ENCODE results near the gene L3MBTL4.
"Not testable (repeated sequence)": the region's sequence is repeated elsewhere in the genome, so short reads cannot be mapped to it uniquely, and the experiment has no call there.

L3MBTL4 gene

GRCh38 chr18:6161549-6161948 lies 253.2 kb downstream of the L3MBTL4 start:
- no peak for DNase-seq
- Mint-ChIP-seq H3K9me3 (peaks cover 17 to 18% of the 10 kb centered on the region in 2 donors), H3K4me1 (no peaks in the 10 kb centered on the region), H3K4me3 (no peak overlapping the region), H3K27ac (no peak overlapping the region), H3K36me3 (peaks cover 40 to 49% of the 10 kb centered on the region in 2 donors), H3K27me3 (no peaks in the 10 kb centered on the region)
- no peak for ATAC-seq (replicated peaks)

DNA sequence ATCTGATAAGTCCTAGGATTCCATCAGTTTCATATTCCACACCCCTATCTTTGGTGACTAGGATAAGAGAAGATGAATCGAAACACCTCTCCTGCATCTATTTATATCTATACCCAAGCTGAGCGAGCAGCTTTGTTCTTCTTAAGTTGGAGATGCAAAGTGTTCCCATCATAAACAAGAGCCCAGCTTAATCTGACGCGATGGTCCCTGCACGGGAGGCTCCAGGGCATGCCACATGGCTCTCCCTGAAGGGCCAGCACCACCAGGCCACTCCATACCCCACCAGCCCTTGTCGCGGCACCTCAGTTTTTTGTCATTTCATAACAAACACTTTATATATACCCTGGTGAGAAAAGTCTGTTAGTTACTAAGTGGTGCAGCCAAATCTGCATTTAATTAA lies 255.3 kb downstream of the L3MBTL4 start:
- Mint-ChIP-seq H3K27ac (no peak overlapping the region), H3K9me3 (peaks cover 7 to 9% of the 10 kb centered on the region in 2 donors), H3K4me1 (no peaks in the 10 kb centered on the region), H3K4me3 (no peak overlapping the region), H3K27me3 (no peaks in the 10 kb centered on the region), H3K36me3 (peaks cover 24 to 37% of the 10 kb centered on the region in 2 donors)
- ATAC-seq (replicated peaks) (no peak), DNase-seq (no peak)

DNA sequence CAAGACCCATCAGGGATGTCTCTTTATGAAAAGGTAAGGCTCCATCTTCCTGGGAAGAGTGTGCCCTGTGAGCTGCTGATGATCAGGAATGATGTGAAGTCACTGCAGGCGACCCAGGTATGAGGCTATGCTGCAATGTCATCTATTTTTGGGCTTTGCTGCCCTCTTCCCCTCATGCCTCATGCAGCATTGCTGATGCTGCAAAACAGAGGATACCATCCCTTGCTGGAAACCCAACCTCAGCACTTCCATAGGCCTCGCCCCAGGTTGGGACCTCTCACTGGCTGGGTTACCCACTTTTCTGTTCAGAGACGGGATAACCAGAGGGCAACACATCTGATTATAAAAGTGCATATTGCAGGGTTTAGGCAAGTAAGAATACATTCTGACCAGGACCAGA lies 255.8 kb downstream of the L3MBTL4 start:
- ATAC-seq (replicated peaks) (no peak), DNase-seq (no peak)
- Mint-ChIP-seq H3K4me3 (no peak overlapping the region), H3K4me1 (no peaks in the 10 kb centered on the region), H3K27ac (no peak overlapping the region), H3K27me3 (no peaks in the 10 kb centered on the region), H3K36me3 (peaks cover 19 to 32% of the 10 kb centered on the region in 2 donors), H3K9me3 (peaks cover 4 to 5% of the 10 kb centered on the region in 2 donors)

GRCh38 chr18:6156446-6156845 lies 258.3 kb downstream of the L3MBTL4 start:
- ATAC-seq (replicated peaks) = no peak
- no peak for DNase-seq
- H3K9me3 Mint-ChIP-seq = peaks cover 0 to 5% of the 10 kb centered on the region in 2 donors
- H3K27ac Mint-ChIP-seq = no peak overlapping the region
- no peaks in the 10 kb centered on the region for H3K4me1 Mint-ChIP-seq
- peaks cover 9 to 31% of the 10 kb centered on the region in 2 donors for H3K36me3 Mint-ChIP-seq
- H3K27me3 Mint-ChIP-seq = no peaks in the 10 kb centered on the region
- no peak overlapping the region for H3K4me3 Mint-ChIP-seq

GRCh38 chr18:6155707-6156106 lies 259.0 kb downstream of the L3MBTL4 start:
- DNase-seq = no peak
- Mint-ChIP-seq H3K9me3 (peaks cover 0 to 5% of the 10 kb centered on the region in 2 donors), H3K4me1 (no peaks in the 10 kb centered on the region), H3K4me3 (no peak overlapping the region), H3K27me3 (no peaks in the 10 kb centered on the region), H3K27ac (no peak overlapping the region), H3K36me3 (peaks cover 8 to 31% of the 10 kb centered on the region in 2 donors)
- no peak for ATAC-seq (replicated peaks)

- H3K4me1 Mint-ChIP-seq = no peaks in the 10 kb centered on the region
- H3K4me3 Mint-ChIP-seq = no peak overlapping the region
- H3K36me3 Mint-ChIP-seq = peaks cover 19 to 29% of the 10 kb centered on the region in 2 donors
- no peak overlapping the region for H3K27ac Mint-ChIP-seq
- H3K27me3 Mint-ChIP-seq = no peaks in the 10 kb centered on the region
- peaks cover 8 to 13% of the 10 kb centered on the region in 2 donors for H3K9me3 Mint-ChIP-seq
- no peak for ATAC-seq (replicated peaks)
- DNase-seq = no peak
Observed at GRCh38 chr18:6150430-6150829, 264.3 kb downstream of the L3MBTL4 start.

DNA sequence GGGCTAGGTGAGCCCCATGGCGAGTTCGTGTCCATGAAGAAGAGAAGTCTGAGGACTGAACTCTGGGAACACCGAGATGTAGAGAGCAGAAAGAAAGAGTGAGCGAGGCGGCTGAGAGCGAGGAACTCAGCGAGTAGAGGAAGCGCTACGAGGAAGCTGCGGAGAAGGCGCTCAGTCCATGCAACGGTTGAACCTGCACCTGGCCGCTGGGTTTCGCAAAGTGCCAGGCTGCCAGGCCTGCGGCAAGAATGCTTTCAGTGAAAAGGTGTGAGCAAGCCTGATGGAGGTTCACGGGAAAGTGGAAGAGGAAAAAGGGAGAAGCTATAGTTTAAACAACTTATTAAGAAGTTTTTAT lies 268.4 kb downstream of the L3MBTL4 start:
- Mint-ChIP-seq H3K4me3 (no peak overlapping the region), H3K4me1 (peaks cover 0 to 2% of the 10 kb centered on the region in 2 donors), H3K36me3 (peaks cover 17 to 19% of the 10 kb centered on the region in 2 donors), H3K27me3 (no peaks in the 10 kb centered on the region), H3K9me3 (peaks cover 3 to 13% of the 10 kb centered on the region in 2 donors), H3K27ac (no peak overlapping the region)
- DNase-seq (no peak), ATAC-seq (replicated peaks) (no peak)

DNA sequence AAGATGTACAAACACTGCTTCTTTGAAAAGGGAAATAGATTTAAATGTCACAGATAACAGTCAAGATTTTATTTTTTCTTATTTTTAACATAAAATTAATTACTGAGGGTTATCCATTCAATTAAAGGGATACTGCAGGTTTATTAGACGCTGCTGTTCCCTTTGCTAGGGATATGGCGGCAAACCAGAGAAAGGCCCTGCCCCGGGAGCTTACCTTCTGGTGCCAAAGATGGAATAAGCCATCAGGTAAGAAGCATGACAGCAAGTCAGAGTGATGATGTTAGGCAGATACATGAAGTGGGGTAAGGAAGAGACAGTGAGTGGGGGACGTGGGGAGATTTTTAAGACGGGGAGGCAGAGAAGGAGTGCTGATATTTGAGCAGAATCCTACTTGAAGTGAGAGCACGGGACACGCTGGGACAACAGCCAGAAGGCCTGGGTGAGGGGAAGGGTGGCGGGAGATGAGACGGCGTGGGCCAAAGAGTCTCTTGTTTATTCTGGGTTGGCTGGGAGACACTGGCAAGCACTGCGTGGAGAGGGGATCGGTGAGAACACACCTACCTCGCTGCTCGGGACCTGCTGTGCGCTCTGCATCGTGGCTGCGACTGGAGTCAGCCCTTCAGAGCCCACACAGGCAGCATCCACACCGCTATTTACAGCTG lies 268.9 kb downstream of the L3MBTL4 start:
- no peak for DNase-seq
- peaks cover 0 to 2% of the 10 kb centered on the region in 2 donors for H3K4me1 Mint-ChIP-seq
- H3K27ac Mint-ChIP-seq = no peak overlapping the region
- no peaks in the 10 kb centered on the region for H3K27me3 Mint-ChIP-seq
- peaks cover 3 to 13% of the 10 kb centered on the region in 2 donors for H3K9me3 Mint-ChIP-seq
- no peak overlapping the region for H3K4me3 Mint-ChIP-seq
- peaks cover 17 to 19% of the 10 kb centered on the region in 2 donors for H3K36me3 Mint-ChIP-seq
- no peak for ATAC-seq (replicated peaks)

DNA sequence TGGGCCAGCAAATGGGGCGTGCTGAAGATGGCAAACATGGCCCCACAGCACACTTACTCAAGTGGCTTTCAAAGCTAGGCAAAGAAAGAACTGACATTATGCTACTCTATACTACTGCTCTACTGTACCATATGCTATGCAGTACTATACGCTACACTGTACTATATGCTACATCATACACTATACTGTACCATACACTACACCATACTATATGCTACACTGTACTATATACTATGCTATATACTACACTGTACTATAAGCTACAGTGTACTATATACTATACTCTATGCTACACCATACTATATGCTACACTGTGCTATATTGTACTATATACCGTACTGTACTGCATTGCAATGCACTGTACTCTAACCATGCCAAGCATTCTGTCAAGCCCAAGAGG lies 275.7 kb downstream of the L3MBTL4 start:
- no peak overlapping the region for H3K4me3 Mint-ChIP-seq
- H3K4me1 Mint-ChIP-seq = no peaks in the 10 kb centered on the region
- no peaks in the 10 kb centered on the region for H3K27me3 Mint-ChIP-seq
- DNase-seq = no peak
- H3K27ac Mint-ChIP-seq = no peak overlapping the region
- peaks cover 32 to 35% of the 10 kb centered on the region in 2 donors for H3K36me3 Mint-ChIP-seq
- ATAC-seq (replicated peaks) = no peak
- peaks cover 12 to 14% of the 10 kb centered on the region in 2 donors for H3K9me3 Mint-ChIP-seq

- DNase-seq; H3K27ac Mint-ChIP-seq; H3K4me3 Mint-ChIP-seq; H3K27me3 Mint-ChIP-seq; ATAC-seq (replicated peaks); H3K4me1 Mint-ChIP-seq: not testable (repeated sequence)
- H3K9me3 Mint-ChIP-seq = peaks cover 12 to 14% of the 10 kb centered on the region in 2 donors
- peaks cover 43% of the 10 kb centered on the region in 2 donors for H3K36me3 Mint-ChIP-seq
Observed at GRCh38 chr18:6135901-6136300, 278.8 kb downstream of the L3MBTL4 start.

GRCh38 chr18:6135029-6135428 lies 279.7 kb downstream of the L3MBTL4 start:
- H3K27me3 Mint-ChIP-seq; ATAC-seq (replicated peaks); H3K4me1 Mint-ChIP-seq; H3K27ac Mint-ChIP-seq; H3K4me3 Mint-ChIP-seq; DNase-seq: not testable (repeated sequence)
- H3K36me3 Mint-ChIP-seq = peaks cover 43% of the 10 kb centered on the region in 2 donors
- H3K9me3 Mint-ChIP-seq = peaks cover 12 to 14% of the 10 kb centered on the region in 2 donors

- Mint-ChIP-seq H3K4me1 (no peaks in the 10 kb centered on the region), H3K27ac (no peak overlapping the region), H3K27me3 (no peaks in the 10 kb centered on the region), H3K4me3 (no peak overlapping the region), H3K9me3 (peaks cover 12 to 16% of the 10 kb centered on the region in 2 donors), H3K36me3 (peaks cover 50 to 51% of the 10 kb centered on the region in 2 donors)
- ATAC-seq (replicated peaks) (no peak), DNase-seq (no peak)
Observed at GRCh38 chr18:6132751-6133368, 281.9 kb downstream of the L3MBTL4 start.

- no peaks in the 10 kb centered on the region for H3K4me1 Mint-ChIP-seq
- peaks cover 4 to 10% of the 10 kb centered on the region in 2 donors for H3K9me3 Mint-ChIP-seq
- H3K27me3 Mint-ChIP-seq = no peaks in the 10 kb centered on the region
- ATAC-seq (replicated peaks) (no peak), DNase-seq (no peak)
- H3K4me3 Mint-ChIP-seq = no peak overlapping the region
- peaks cover 25 to 29% of the 10 kb centered on the region in 2 donors for H3K36me3 Mint-ChIP-seq
- no peak overlapping the region for H3K27ac Mint-ChIP-seq
Observed at GRCh38 chr18:6120820-6121279, 293.9 kb downstream of the L3MBTL4 start.

DNA sequence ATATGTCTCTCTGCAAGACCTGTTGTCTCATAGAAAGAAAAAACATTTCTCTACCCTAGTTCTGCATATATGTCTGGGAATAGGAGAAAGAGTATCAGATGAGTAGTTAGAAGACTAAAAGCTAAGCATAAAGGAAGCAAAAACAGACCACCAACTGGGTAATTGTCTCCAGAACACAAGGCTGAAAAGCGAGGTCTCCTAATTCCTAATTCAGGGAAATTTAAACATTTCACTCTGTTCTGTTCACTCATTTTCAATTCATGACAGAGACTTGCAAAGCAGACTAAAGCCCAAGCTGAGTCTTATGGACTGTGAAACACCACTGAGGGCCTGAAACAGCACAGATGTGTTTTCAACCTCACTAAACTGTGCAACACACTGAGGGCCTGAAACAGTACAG lies 294.9 kb downstream of the L3MBTL4 start:
- Mint-ChIP-seq H3K9me3 (peaks cover 4 to 6% of the 10 kb centered on the region in 2 donors), H3K4me3 (no peak overlapping the region)

GRCh38 chr18:6118080-6118479 lies 296.6 kb downstream of the L3MBTL4 start:
- Mint-ChIP-seq H3K4me3 (no peak overlapping the region), H3K4me1 (no peaks in the 10 kb centered on the region), H3K27me3 (no peaks in the 10 kb centered on the region), H3K36me3 (peaks cover 20 to 22% of the 10 kb centered on the region in 2 donors), H3K27ac (no peak overlapping the region), H3K9me3 (no peaks in the 10 kb centered on the region)
- DNase-seq (no peak), ATAC-seq (replicated peaks) (no peak)

More for the DNA sequence above, 294.9 kb downstream of the L3MBTL4 start:
- no peak for DNase-seq
- no peaks in the 10 kb centered on the region for H3K27me3 Mint-ChIP-seq
- H3K4me1 Mint-ChIP-seq = no peaks in the 10 kb centered on the region
- ATAC-seq (replicated peaks) = no peak
- peaks cover 29 to 34% of the 10 kb centered on the region in 2 donors for H3K36me3 Mint-ChIP-seq
- no peak overlapping the region for H3K27ac Mint-ChIP-seq

Measured in stimulated activated naive B cell treated with anti-CD40 and anti-IgM and Interleukin-4, amounts not matched to agents 10 μg/mL and 1 μg/mL and 100 μg/mL, for 72 hours (primary cell).